ENCODE results near the gene CPXM2. TPM values are rescaled to one million over a fixed set of nuclear protein-coding genes. Genes with fewer than 3 reads are reported as not detected.

Gene CPXM2
- total RNA-seq, 1 experiment from 2014 or later, result not detected

- peaks cover 4% of the 10 kb centered on the region for H3K9me3 Mint-ChIP-seq (ENCODE audit: low read depth, unreplicated experiment)
- CTCF ChIA-PET, result interaction anchor here (0.6 kb wide), 1 partner anchor 145 kb away, joined by 5 read pairs; no protein-coding TSS in a partner anchor
- BruUV-seq (replicated peaks), result no TSS peak
- no peak for TF ChIP-seq CTCF (IDR thresholded peaks at IDR 0.05; ENCODE audit: unreplicated experiment)
- no peak overlapping the region for H3K4me3 Mint-ChIP-seq (ENCODE audit: low read depth, unreplicated experiment)
- H3K36me3 Mint-ChIP-seq (ENCODE audit: insufficient read depth, unreplicated experiment), result no peaks in the 10 kb centered on the region
- H3K4me1 Mint-ChIP-seq (ENCODE audit: low read depth, unreplicated experiment), result no peaks in the 10 kb centered on the region
- H3K27ac Mint-ChIP-seq (ENCODE audit: unreplicated experiment), result no peak overlapping the region
- no peak for DNase-seq
- H3K27me3 Mint-ChIP-seq (ENCODE audit: unreplicated experiment), result peaks cover 75% of the 10 kb centered on the region
- intact Hi-C loops (cut with micrococcal nuclease; ENCODE audit: unreplicated experiment), result no loop called here
Measured at GRCh38 chr10:123848564-123849457, 42.8 kb downstream of the CPXM2 start.

- Mint-ChIP-seq H3K9me3 (ENCODE audit: low read depth, unreplicated experiment) (peaks cover 4% of the 10 kb centered on the region), H3K27ac (ENCODE audit: unreplicated experiment) (no peak overlapping the region), H3K4me3 (ENCODE audit: low read depth, unreplicated experiment) (no peak overlapping the region), H3K36me3 (ENCODE audit: insufficient read depth, unreplicated experiment) (no peaks in the 10 kb centered on the region), H3K27me3 (ENCODE audit: unreplicated experiment) (peaks cover 67% of the 10 kb centered on the region), H3K4me1 (ENCODE audit: low read depth, unreplicated experiment) (no peaks in the 10 kb centered on the region)
- DNase-seq, result no peak
- CTCF ChIA-PET, result no interaction called here
- intact Hi-C loops (cut with micrococcal nuclease; ENCODE audit: unreplicated experiment), result no loop called here
- no TSS peak for BruUV-seq (replicated peaks)
- no peak for TF ChIP-seq CTCF (IDR thresholded peaks at IDR 0.05; ENCODE audit: unreplicated experiment)
Measured at GRCh38 chr10:123847686-123848432, 43.7 kb downstream of the CPXM2 start.

- Mint-ChIP-seq H3K36me3 (ENCODE audit: insufficient read depth, unreplicated experiment) (no peaks in the 10 kb centered on the region), H3K27me3 (ENCODE audit: unreplicated experiment) (peaks cover 74% of the 10 kb centered on the region), H3K27ac (ENCODE audit: unreplicated experiment) (no peak overlapping the region), H3K4me3 (ENCODE audit: low read depth, unreplicated experiment) (no peak overlapping the region), H3K4me1 (ENCODE audit: low read depth, unreplicated experiment) (no peaks in the 10 kb centered on the region), H3K9me3 (ENCODE audit: low read depth, unreplicated experiment) (no peaks in the 10 kb centered on the region)
- no peak for DNase-seq
- TF ChIP-seq CTCF (IDR thresholded peaks at IDR 0.05; ENCODE audit: unreplicated experiment), result no peak
- CTCF ChIA-PET, result no interaction called here
- intact Hi-C loops (cut with micrococcal nuclease; ENCODE audit: unreplicated experiment), result no loop called here
- no TSS peak for BruUV-seq (replicated peaks)
Measured at GRCh38 chr10:123843835-123844234, 47.8 kb downstream of the CPXM2 start.

GRCh38 chr10:123842692-123843385 lies 48.8 kb downstream of the CPXM2 start:
- TF ChIP-seq CTCF (IDR thresholded peaks at IDR 0.05; ENCODE audit: unreplicated experiment), result no peak
- DNase-seq, result no peak
- CTCF ChIA-PET, result no interaction called here
- no peaks in the 10 kb centered on the region for H3K9me3 Mint-ChIP-seq (ENCODE audit: low read depth, unreplicated experiment)
- BruUV-seq (replicated peaks), result no TSS peak
- H3K36me3 Mint-ChIP-seq (ENCODE audit: insufficient read depth, unreplicated experiment), result no peaks in the 10 kb centered on the region
- no peak overlapping the region for H3K27ac Mint-ChIP-seq (ENCODE audit: unreplicated experiment)
- H3K4me1 Mint-ChIP-seq (ENCODE audit: low read depth, unreplicated experiment), result no peaks in the 10 kb centered on the region
- peaks cover 84% of the 10 kb centered on the region for H3K27me3 Mint-ChIP-seq (ENCODE audit: unreplicated experiment)
- H3K4me3 Mint-ChIP-seq (ENCODE audit: low read depth, unreplicated experiment), result no peak overlapping the region
- intact Hi-C loops (cut with micrococcal nuclease; ENCODE audit: unreplicated experiment), result no loop called here

Measured in Calu3 (cell line).